ENCODE results near the gene G2E3. TPM values are rescaled to one million over a fixed set of nuclear protein-coding genes. Genes with fewer than 3 reads are reported as not detected.
"Not testable (repeated sequence)": the region's sequence is repeated elsewhere in the genome, so short reads cannot be mapped to it uniquely, and the experiment has no call there.

G2E3 gene
- total and polyA plus RNA-seq, 8 donors = 1.9 to 9.5 (median 6.6) TPM

DNA sequence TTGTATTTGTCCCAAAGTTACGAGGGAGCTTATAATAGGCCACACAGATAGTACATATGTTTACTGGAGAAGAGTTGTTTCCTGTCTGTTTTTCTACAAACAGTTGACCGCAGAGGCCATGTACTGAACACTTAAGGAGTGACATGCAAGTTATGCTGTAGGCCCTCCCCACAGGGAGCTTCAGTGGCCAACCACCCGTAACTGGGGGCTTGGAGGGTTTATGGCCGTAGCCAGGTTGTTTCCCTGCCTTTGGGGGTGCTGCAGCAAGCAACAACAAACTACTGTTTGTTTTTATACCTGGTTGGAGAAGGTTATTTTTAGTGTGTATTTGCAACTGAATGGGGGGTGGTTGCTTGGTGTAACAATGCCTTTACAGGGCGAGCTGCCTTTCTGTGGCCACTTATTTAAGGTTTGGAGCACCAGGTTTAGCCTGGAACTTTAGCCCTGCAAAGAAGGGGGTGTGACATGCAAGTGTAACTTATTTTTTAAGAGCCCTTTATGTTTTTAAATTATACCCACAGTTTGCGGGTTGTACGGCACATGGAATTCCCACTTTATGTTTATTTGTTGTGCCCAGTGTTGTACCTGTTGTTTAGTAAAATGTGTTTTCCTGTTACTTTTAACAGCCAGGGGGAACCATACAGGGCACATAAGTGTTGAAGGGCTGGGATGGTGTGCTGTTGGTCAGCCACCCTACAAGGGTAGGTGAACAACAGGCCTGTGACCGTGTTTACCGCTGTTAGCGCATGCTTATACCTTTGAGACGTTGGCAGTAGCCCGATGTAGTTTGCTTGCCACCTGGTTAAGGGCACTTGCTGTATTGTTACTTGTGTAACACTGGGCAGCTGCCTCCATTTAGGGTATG, 29.9 kb upstream of the G2E3 start:
- no peak for FAIRE-seq

DNA sequence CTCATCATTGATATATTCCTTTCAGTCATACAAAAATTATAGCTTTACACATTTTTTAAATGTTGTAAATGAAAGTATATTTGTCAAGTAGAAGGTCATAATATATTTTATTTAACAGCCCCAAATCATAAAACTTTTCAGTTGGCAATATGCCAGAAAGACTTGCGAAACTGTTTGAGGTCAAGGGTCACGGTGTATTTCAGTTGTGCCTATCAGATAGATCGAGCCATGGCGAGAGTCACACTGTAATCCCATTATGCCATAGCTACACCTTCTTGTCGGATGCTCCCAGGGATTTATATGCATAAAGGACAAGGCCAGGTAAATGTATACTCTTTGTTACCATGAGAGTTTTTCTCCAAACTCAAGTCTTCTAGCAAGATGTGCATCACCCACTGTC, 26.7 kb upstream of the G2E3 start:
- ATAC-seq = no peak
- 44 to 49% methylated on average over 5 of the region's 5 CpGs for WGBS, 2 donors

More for the DNA sequence above, 29.9 kb upstream of the G2E3 start:
- intact Hi-C loops (cut with DNase I) = no loop called here
- ATAC-seq (no peak), DNase-seq (no peak)
- H3K4me1 ChIP-seq = no peaks in the 10 kb centered on the region
- H3K4me3 ChIP-seq = no peak overlapping the region
- no peaks in the 10 kb centered on the region for H3K27me3 ChIP-seq
- TF ChIP-seq, protein P1, sequence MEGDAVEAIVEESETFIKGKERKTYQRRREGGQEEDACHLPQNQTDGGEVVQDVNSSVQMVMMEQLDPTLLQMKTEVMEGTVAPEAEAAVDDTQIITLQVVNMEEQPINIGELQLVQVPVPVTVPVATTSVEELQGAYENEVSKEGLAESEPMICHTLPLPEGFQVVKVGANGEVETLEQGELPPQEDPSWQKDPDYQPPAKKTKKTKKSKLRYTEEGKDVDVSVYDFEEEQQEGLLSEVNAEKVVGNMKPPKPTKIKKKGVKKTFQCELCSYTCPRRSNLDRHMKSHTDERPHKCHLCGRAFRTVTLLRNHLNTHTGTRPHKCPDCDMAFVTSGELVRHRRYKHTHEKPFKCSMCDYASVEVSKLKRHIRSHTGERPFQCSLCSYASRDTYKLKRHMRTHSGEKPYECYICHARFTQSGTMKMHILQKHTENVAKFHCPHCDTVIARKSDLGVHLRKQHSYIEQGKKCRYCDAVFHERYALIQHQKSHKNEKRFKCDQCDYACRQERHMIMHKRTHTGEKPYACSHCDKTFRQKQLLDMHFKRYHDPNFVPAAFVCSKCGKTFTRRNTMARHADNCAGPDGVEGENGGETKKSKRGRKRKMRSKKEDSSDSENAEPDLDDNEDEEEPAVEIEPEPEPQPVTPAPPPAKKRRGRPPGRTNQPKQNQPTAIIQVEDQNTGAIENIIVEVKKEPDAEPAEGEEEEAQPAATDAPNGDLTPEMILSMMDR (IDR thresholded peaks at IDR 0.05) = no peak
- no peaks in the 10 kb centered on the region for H3K36me3 ChIP-seq
- no peaks in the 10 kb centered on the region for H3K9me3 ChIP-seq
- 94% methylated on average over 12 of the region's 12 CpGs for WGBS, 2 donors
- no peak overlapping the region for H3K27ac ChIP-seq

DNA sequence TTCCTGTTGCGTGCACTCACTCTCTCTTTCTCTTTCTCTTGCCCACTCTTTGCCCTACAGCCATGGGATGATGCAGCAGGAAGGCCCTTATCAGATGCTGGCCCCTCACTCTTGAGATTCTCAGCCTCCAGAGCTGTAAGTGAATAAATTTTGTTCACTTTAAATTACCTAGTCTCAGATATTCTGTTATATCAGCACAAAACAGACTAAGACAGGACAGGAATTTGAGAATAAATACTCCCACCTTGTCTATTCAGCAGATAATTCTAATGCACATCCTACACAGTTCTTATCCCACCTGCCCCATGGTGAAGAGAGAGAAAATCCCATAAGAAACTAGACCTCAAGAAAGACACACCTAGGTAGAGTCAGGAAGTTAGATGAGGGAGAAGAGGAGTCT, 25.8 kb upstream of the G2E3 start:
- no peaks in the 10 kb centered on the region for H3K9me3 ChIP-seq
- WGBS, 2 donors = 97 to 100% methylated on average over 1 of the region's 1 CpG
- intact Hi-C loops (cut with DNase I) = no loop called here
- no peak overlapping the region for H3K27ac ChIP-seq
- DNase-seq (no peak), FAIRE-seq (no peak), ATAC-seq (no peak)
- H3K36me3 ChIP-seq = no peaks in the 10 kb centered on the region
- no peaks in the 10 kb centered on the region for H3K4me1 ChIP-seq
- no peak overlapping the region for H3K4me3 ChIP-seq
- TF ChIP-seq, protein P1 (IDR thresholded peaks at IDR 0.05) = no peak
- H3K27me3 ChIP-seq = no peaks in the 10 kb centered on the region

More for the DNA sequence above, 26.7 kb upstream of the G2E3 start:
- no peaks in the 10 kb centered on the region for H3K36me3 ChIP-seq
- no peaks in the 10 kb centered on the region for H3K27me3 ChIP-seq
- no peak for DNase-seq
- peak; percentile 53 for FAIRE-seq
- no peaks in the 10 kb centered on the region for H3K4me1 ChIP-seq
- intact Hi-C loops (cut with DNase I) = no loop called here
- H3K9me3 ChIP-seq = no peaks in the 10 kb centered on the region
- TF ChIP-seq, protein P1 (IDR thresholded peaks at IDR 0.05) = no peak
- no peak overlapping the region for H3K27ac ChIP-seq
- no peak overlapping the region for H3K4me3 ChIP-seq

DNA sequence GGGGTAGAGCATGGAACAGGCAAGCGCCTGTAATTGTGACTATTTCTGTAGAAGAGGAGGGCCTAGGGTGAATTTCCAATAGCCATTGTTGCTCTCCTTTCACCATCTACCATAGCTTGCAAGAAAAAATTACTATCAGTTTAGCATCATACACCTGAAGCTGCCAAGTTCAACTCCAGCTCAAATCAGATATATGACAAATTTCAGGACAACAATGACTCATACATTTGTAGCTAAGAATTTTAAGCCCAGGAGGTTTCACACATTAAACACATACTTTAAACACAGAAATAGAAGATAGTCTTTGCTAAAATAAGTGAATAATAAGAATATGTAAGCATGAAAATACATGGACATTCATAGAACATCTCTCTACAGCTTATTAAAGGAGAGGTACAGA, 17.6 kb upstream of the G2E3 start:
- H3K9me3 ChIP-seq = no peaks in the 10 kb centered on the region
- FAIRE-seq = no peak
- no peak for DNase-seq
- no peaks in the 10 kb centered on the region for H3K36me3 ChIP-seq
- H3K27ac ChIP-seq = no peak overlapping the region
- TF ChIP-seq, protein P1 (IDR thresholded peaks at IDR 0.05) = no peak
- ATAC-seq = no peak
- intact Hi-C loops (cut with DNase I) = no loop called here
- no peak overlapping the region for H3K4me3 ChIP-seq
- no peaks in the 10 kb centered on the region for H3K27me3 ChIP-seq
- no peaks in the 10 kb centered on the region for H3K4me1 ChIP-seq
- WGBS, 2 donors = 90 to 96% methylated on average over 1 of the region's 1 CpG

DNA sequence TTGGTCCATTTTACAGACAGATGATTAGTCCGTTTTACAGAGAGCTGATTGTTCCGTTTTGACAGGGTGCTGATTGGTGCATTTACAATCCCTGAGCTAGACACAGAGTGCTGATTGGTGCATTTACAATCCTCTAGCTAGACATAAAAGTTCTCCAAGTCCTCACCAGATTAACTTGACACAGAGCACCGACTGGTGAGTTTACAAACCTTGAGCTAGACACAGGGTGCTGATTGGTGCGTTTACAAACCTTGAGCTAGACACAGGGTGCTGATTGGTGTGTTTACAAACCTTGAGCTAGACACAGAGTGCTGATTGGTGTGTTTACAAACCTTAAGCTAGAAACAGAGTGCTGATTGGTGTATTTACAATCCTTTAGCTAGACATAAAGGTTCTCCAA, 12.2 kb upstream of the G2E3 start:
- WGBS, 2 donors = 68 to 71% methylated on average over 4 of the region's 4 CpGs
- H3K4me3 ChIP-seq; H3K36me3 ChIP-seq; ATAC-seq; H3K4me1 ChIP-seq; H3K9me3 ChIP-seq; H3K27me3 ChIP-seq; FAIRE-seq; intact Hi-C loops (cut with DNase I); H3K27ac ChIP-seq; DNase-seq: not testable (repeated sequence)
